ENCODE results near the gene DDX42.
A peak's percentile ranks its signal among the peaks of the same experiment; 100 is the strongest.
"Not testable (repeated sequence)": the region's sequence is repeated elsewhere in the genome, so short reads cannot be mapped to it uniquely, and the experiment has no call there.

The DDX42 gene

DNA sequence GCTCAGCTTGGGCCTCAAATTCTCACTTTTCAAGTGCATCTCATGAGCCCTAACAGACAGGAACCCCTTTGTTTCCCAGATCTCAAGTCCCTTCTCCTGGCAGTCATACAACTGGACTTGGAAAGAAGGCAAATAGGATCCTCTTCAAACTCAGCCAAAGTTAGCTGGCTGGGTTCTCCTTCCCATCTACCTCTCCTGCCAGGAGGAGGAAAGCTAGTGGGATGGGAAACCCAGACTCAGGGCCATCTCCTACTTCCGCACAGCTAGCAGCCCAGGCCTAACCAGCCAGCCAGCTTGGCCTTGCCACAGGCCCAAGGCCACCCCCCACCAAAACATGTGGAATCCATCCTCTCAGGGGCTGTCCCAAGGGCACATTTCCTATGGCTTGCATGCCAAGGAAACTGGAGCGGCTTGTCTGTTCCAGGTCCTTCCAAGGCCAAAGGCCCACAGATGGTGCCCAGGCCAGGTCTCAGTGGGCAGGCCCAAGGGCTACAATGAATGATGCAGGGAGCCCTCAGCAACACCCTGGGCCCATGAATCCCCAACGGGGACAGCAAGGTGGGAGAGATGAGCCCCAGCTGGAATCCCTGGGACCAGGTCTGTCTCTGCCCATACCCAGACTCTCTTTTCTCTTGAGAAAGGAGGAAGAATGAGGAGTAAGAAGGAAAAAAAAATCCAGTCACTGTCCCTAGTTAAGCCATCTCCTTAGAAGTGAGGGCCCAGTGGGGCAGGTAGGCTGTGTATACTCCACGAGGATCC lies 66.8 kb downstream of the DDX42 start:
- no peak for DNase-seq (ENCODE audit: low read depth)

DNA sequence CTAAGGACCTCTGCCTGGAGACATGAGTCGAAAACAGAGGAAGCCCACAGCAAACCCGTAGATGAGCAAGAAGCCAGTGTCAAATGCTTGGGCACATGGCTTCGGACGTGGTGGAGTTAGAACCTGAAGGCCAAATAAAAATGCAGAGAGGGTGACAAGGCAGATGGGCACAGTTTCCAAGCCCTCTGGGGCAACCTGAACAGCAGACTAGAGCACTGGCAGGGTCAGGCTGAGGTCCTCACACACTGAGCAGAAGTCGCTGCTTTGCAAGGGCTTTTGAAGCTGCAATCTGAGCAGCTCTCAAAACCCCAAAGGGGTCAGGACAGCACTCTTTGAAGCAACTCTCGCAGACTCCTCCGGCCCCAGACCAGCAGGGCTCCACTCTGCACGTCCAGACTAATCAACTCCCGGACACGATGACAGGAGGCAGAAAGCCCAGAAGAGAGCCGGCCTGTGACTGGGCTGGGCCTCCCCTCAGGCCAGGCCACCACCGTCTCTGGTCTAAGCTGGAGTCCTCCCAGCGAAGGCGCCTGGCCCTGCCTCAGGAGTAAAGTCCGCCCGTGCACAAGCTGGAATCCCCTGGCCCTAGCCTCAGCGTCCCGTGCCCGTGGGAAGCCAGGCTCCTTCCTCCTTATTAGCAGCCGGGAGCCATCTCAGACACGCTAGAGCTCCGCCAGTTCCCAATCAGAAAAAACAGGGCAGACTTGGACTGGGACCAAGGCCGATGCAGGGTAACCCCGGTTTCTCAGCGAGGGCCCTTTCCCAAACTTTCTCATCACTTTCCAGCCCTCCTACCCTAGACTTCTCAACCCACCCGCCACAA lies 67.6 kb downstream of the DDX42 start:
- DNase-seq (ENCODE audit: low read depth) = no peak

DNA sequence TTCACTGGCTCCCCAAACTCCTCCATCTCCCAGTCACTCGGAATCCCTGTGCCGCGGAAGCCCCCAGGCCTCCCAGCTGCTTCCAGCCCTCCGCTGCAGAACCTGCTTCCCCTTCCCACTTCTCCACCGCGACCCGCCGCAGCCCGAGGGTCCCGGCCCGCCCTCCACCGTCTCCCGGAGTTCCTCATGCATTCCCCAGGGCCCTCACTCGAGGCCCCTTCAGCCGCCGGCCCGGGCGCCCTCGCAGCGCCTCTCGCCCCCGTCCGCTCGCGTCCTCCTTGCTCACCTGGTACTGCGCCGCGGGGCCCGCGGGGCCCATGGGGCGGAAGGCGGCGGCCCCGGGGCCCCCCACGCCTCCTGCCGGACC lies 68.2 kb downstream of the DDX42 start:
- peak; percentile 27 for DNase-seq (ENCODE audit: low read depth)

DNA sequence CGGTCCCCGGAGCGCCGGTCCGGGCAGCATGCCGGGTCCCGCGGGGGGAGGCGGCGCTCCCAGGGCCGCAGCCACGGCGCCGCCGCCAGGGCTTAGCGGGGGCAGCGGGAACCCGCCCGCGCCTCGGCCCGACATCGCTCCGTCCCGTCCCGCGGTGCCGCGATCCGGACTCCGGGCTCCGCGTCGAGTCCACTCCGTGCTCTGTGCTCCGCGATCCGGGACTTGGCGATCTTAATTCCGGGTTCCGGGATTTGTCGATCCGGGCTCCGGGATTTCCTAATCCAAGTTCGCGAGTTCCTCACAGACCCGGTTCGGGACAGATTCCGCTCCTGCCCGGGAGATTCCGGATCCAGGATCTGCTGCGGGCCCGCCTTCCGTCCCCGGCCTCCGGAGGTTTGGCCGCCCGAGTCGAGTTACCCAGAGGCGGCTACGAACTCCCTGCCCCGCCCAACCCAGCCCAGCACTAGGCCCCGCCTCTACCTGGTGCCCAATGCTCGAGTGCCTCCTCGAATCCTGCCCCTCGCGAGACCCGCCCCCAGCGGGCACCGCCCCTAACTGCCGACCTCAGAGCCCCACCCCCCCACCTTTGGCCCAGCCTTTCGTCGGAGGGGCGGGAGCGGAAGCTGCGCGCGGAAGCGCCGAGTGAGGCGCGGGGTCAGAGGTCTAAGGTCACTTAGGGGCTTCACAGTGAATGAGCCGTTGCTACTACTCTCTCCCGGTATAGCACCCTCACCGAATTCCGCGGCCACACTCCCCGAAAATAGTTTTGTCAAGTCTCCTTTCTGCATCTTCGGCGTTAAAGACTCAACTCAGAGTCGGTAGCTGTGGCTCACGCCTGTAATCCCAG lies 68.8 kb downstream of the DDX42 start, which contains the start of gene SMARCD2:
SMARCD2 (minus strand) TSS at position 146 of the 847 bp plus-strand sequence; CDS start at position 135, 11 bp downstream.
- peak; percentile 99 for DNase-seq (ENCODE audit: low read depth)

DNA sequence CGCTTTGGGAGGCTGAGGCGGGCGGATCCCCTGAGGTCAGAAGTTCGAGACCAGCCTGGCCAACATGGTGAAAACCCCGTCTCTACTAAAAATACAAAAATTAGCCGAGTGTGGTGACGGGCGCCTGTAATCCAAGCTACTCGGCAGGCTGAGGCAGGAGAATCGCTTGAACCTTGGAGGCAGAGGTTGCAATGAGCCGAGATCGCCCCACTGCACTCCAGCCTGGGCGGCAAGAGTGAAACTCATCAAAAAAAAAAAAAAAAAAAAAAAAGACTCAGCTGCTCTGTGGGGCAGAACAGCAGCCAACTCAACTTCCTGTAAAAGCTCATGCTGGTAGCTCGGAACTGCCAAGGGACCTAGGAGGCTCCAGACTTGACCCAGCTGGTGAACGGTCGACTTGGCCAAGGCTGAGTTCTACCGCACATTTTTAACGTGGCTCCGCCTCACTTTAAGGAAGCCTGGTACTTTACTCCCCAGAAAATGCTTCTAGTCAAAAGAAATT lies 69.5 kb downstream of the DDX42 start:
- not testable (repeated sequence) for DNase-seq (ENCODE audit: low read depth)

DNA sequence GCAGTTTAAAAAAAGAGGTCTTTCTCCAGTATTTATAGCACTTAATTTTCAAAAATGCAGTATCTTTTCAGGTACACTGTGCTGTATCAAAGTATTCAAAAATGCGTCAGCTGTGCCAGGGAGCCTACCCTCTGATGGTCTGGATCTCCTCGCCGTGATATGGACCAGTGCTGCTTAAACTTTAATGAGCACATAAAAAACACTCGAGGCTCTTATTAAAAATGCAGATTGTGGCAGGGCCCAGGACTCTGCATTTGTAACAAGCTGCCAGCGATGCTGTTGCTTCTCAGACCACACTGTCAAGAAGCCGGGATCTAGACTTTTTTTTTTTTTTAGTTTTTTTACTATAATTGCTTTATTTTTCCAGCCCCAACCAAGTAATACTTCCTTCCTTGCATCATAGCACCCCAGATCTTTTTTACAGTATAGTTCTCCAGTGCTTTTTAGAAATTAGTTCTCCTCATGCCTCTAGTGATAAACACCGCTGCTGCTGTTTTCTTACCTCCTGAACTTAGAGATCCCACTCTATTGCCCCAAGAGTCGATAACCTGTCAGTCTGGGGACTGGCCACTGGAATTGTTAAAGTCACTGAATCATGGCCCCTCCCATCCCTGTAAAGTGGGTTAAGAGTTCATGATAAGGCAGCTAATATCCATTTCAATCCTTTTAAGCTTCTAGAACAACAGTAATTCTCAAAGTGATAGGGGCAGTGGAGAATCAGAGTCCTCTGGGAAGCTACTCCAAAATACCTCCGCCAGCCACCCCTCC lies 70.1 kb downstream of the DDX42 start:
- DNase-seq (ENCODE audit: low read depth) = no peak

DNA sequence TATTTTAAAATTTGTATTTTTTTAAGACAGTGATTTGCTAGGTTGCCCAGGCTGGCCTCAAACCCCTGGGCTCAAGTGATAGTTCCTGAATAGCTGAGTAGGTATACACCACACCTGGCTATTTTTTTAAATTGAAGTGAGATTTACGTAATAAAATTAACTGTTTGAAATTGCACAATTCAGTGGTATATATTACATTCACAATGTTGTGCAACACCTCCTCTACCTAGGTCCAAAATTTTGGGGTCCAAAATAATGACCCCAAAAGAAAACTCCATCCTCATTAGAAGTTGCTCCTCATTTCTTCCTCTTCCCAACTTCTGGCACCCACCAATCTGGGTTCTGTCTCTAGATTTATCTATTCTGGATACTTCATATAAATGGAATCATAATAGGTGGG lies 71.5 kb downstream of the DDX42 start:
- no peak for DNase-seq (ENCODE audit: low read depth)

DNA sequence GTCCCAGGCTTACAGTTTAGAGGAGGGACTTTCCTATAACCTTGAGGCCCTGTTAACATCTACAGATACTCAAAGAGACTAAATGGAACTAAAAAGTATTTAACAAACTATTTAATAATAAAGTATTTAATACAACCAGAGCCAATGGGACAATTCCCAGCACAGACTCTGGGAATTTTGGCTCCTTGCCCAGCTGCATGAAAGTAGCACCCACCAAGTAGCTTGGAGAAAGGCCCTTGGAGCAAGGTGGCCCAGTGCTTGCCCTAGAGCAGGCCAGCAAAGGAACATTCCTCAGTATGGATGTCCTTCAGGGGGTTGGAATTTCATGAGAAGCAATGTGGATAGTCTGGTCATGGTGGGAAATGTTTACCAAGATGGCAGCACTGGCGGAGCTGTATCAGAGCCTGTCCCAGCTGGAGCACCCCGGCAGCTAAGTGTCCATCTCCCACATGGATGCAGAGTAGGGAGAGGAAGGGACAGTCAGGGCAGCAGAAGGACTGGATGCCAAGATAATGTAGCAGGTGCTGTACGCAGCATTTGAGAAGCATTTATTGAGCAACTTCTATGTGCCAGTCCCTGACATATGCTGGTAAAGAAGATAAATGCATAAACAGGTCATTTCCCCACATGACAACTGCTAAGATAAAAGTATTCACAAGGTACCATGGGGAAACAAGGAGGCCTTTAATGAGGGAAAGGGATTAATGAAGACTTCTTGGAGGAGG lies 73.7 kb downstream of the DDX42 start:
- no peak for DNase-seq (ENCODE audit: low read depth)

DNA sequence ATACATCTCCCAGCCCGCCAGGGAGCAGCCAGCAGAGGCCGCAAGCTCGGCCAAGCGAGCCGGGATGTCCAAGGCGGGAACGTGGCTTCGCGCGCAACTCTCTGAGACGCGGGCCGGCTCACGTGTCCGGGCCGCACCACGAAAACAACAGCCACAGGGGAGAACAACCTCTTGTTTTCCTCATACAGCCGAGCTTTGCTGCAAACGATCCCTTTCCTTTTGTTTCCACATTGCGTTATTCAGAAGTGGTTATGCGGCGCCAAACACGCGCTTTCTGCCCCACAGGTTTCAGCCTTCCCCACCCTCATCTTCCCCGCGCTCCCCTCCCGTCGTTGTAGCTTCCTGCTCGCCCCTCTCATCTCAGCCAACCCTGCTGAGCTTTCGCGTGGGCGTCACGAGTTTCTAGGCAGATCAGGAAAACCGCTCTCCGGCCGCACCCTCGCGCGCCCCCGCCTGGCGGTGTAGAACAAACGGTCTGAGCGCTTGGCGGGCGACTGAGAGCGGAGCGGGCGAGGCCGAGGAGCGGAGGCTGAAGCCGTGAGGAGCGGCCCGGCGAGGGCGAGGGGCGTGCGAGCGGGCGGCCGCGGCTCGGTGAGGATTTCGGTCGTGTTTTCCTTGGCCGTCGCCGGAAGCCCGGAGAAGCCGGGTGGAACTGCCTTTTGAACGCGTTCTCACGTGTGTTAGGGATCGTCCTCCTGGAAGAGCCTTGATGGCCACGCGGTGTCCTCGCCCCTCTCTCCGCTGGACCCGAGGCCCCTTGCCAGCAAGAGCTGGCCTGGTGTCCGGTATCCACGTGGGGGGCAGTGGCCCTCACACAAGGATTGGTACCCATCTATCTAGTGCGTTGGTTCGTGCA lies 75.1 kb downstream of the DDX42 start:
- DNase-seq (ENCODE audit: low read depth) = peak; percentile 90

DNA sequence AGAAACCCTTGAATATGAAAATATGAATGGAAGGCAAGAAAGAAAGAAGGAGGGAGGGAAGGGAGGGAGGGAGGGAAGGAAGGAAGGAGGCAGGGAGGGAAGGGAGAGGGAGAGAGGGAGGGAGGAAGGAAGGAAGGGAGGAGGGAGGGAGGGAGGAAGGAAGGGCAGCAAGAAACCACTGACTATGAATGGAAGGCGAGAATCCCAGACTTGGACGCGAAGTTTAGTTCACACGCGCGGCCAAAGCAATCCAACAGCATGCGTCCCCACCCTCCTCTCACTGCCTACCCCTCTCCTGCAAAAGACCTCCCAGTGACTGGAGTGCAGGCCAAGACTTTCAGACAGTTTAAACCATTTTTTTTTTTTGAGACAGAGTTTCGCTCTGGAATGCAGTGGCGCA lies 76.4 kb downstream of the DDX42 start:
- no peak for DNase-seq (ENCODE audit: low read depth)

DNA sequence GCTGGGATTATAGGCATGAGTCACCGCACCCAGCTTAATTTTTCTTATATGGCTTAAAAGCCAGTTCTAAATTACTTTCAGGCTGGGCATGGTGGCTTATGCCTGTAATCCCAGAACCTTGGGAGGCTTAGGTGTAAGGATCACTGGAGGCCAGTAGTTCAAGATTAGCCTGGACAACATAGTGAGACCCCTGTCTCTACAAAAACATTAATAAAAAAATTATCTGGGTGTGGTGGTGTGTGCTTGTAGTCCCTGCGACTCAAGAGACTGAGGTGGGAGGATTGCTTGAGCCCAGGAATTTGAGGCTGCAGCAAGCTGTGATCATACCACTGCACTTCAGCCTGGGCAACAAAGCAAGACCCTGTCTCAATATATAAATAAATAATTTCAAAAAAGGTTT lies 79.3 kb downstream of the DDX42 start:
- DNase-seq (ENCODE audit: low read depth) = no peak

DNA sequence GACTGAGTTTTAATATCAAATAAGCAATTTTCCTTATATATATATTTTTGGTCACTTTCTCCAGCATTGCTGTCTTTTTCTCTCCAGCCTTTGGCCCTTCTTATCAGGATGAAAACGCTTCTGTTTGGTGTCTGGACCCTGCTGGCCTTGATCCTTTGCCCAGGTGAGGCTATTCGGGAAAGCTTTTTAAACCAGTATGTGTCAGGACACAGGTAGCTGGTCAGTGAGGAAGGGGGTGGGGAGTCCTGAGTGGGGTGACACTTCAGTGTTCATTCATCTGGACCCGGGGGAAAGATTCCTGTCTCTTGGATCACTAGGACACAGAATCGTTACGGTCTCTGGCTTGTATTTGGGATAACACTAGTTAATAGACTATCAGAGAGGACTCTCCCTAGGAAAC lies 80.7 kb downstream of the DDX42 start:
- DNase-seq (ENCODE audit: low read depth) = no peak

DNA sequence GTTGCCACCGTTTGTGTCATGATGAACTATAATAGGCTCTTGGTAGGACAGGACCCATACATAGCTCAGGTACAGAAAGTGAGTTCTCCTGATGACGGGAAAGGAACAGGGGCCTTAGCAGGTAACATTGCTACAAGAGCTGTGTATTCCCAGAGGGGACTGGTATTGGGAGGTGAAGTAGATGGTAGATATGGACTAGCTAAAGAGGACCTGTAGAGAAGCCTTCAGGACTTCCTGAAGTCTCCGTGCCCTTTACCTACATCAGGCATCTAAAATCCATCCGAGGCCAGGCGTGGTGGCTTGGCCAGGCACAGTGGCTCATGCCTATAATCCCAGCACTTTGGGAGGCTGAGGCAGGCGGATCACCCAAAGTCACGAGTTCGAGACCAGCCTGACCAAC lies 81.2 kb downstream of the DDX42 start:
- DNase-seq (ENCODE audit: low read depth) = no peak

DNA sequence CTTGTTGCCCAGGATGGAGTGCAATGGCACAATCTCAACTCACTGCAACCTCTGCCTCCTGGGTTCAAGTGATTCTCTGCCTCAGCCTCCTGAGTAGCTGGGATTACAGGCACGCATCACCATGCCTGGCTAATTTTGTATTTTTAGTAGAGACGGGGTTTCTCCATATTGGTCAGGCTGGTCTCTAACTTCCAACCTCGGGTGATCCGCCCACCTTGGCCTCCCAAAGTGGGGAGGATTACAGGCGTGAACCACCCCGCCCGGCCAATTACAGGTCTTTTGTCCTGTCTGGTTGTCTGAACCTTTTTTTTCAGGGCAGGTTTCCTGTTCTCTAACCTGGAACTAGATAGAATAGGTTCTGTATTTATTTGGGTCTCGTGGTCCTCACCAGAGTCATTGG lies 82.5 kb downstream of the DDX42 start:
- not testable (repeated sequence) for DNase-seq (ENCODE audit: low read depth)

DNA sequence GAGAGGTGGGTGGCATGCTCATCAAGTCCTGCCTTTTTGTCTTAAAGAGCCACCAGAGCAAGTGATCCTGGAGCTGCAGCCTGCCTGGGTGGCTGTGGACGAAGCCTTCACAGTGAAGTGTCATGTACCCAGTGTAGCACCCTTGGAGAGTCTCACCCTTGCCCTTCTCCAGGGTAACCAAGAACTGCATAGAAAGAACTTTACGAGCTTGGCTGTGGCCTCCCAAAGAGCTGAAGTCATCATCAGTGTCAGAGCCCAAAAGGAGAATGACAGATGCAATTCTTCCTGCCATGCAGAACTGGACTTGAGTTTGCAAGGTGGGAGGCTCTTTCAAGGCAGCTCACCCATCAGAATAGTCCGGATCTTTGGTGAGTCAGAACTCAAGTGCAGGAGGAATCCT lies 85.3 kb downstream of the DDX42 start:
- DNase-seq (ENCODE audit: low read depth) = no peak

DNA sequence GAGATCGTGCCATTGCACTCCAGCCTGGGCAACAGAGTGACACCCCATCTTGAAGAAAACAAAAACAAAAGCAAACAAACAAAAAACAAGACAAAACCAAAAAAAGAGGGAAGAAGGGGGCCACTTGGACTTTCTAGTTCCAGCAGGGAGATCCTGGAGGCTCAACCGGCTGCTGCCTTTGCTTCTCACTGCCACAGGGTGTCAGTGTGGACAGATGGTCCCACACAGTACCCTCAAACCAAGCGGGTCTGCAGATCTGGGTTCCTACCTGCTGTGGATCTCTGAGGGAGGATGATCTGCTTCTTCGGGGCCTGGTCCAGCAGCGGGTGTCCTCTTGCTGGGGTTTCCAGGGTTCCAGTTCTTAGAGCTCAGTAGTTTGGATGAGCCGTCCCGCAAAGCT lies 92.7 kb downstream of the DDX42 start:
- DNase-seq (ENCODE audit: low read depth) = not testable (repeated sequence)

Measured in stimulated activated CD8-positive, alpha-beta memory T cell treated with anti-CD3 and anti-CD28 coated beads, Interleukin-12 subunit alpha, Interleukin-12 subunit beta, amount 100 ng/mL, for 4 hours (primary cell).